HG02642 (cell line): ENCODE results near the gene EVC.

ENCODE experiments used
- ATAC-seq: cut with Tn5 transposase; IDR thresholded peaks from one replicate; pipeline ENCODE4 v1.9.1; 2021; ENCODE audit warnings: mild to moderate bottlenecking; ENCODE audit not compliant: unreplicated experiment, poor library complexity

Gene EVC

DNA sequence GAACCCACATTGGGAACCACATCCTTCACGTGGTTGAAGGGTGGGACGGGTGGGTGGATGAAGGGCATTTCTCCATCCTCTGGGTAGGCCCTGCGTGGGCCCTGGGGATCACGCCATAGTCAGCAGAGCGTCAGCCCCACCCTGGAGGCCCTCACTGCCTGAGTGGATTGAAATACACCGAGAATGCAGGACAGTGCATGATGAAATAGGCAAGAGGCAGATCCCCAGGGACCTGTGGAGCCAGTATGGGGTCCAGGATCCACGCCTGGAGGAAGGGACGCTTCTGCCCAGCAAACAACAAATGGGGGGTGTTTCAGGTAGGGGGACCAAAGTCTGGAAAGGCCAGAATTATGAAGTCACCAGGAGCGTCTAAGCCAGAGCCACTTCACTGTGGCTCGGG lies 19.4 kb downstream of the EVC start:
- no peak for ATAC-seq

DNA sequence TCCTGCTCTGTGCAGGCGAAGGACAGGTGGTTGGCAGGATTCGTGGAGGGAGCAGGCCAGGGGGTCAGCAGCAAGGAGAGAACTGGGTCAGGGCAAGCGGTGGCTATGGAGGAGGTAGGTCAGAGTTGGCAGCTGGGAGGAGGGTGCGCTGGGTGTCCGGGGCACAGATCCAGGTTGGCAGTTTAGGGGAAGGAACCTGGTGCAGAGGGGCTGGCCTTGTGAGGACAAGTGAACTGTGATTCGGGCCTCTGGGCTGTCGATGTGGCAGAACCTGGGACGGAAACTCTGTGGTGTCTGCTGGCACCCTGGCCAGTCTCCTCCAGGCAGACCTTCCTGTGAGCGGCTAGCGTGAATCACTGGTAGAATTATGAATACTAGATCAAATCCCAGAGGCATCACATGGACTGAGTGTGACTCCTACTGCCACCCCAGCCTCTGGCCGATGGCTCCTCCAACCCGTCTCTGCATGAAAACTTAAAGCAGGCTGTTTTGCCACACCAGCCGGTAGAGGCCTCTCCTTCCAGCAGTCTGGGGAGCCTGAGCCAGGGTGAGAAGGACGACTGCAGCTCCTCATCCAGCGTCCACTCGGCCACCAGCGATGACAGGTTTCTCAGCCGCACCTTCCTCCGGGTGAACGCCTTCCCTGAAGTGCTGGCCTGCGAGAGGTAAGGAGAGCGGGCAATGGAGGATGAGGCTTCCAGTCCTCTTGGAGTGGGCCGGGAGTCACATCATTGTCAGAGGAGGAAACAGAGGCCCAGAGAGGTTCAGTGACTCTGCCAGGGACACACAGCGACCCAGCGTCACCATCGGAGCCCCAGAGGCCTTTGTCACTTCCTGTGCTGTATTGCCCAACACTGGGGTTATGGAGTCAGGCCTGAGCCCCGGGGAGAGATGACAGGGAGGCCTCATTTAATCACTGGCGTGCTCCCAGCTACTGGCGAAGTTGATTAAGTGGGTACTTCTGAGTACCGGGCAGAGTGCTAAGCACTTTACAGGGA lies 20.3 kb downstream of the EVC start:
- no peak for ATAC-seq

DNA sequence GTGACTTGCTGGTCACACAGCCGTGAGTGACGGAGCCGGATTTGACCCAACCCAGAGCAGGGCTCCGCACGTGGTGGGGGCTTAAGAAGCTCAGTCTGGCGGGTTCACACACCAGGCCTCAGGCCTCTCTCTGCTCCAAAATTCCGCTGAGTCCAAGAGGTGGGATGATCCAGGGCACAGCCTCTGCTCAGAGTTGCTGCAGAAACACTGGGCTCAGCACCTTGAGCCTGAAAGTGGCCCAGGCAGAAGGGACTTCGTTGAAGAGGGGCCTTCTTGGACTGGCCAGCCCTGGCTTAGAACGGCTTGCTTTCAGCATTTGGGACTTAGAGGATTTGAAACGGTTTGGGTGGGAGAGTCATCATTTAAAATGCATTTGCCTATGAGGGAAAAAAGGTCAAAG lies 21.2 kb downstream of the EVC start:
- ATAC-seq: no peak

DNA sequence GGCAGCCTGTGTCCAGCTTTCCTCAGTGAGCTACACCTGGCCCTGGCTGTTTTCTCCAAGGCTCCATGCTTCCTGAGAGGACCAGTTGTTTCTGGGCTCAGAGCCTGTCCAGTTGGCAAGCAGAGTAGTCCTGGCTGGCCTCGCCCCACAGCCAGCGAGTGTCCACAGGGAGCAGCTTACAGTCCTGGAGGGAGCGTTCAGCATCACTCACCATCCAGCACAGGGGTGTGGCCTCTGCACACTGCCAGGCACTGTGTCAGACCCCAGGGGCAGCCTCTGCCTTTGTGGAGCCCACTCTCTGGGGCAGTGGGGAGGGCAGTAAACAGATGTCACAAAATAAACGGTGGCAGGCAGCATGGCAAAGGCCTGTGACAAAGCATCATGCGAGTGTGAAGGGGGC lies 23.9 kb downstream of the EVC start:
- ATAC-seq: no peak

DNA sequence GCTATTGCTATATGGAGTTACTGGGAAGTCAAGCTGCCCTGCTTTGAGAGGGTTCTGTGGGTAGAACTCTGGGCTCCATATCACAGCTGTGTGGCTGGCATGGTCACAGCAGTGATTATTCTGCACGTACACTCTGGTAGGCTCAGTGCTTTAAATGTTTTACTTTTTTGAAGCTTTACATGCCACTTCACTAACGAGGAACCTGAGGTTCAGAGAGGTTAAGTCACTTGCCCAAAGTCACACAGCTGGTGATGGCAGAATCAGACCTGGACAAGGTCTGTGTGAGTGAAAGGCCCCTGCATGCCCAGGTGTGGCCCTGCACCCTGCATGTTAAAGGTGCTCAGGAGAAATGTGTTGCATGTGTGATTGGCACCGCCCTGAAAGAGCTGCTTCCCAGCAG lies 24.5 kb downstream of the EVC start:
- no peak for ATAC-seq

DNA sequence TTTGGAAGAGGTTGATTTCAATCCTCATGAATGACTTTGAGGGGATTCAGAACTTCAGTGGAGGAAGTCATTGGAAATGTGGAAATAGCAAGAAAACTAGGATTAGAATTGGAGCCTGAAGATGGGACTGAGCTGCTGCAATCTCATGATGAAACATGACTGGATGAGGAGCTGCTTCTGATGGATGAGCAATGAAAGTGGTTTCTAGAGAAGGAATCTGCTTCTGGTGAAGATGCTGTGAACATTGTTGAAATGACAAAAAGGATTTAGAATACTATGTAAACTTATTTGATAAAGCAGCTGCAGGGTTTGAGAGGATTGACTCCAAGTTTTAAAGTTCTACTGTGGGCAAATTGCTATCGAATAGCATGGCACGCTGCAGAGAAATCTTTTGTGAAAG lies 27.1 kb downstream of the EVC start:
- no peak for ATAC-seq

DNA sequence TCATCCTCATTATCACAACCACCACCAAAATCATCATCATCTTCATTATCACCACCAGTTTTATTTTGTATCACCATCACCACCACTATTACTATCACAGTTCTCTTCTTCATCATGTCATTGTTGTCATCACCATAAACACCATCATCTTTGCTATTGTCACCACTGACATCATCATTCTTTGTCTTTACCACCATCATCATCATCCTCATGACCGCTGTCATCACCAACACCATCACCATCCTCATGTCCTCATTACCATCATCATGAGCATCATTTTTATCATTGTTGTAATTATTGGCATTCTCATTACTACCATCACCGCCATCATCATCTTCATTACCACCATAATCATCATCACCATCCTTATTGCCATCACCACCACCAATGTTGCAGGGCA lies 31.4 kb downstream of the EVC start:
- ATAC-seq: no peak

DNA sequence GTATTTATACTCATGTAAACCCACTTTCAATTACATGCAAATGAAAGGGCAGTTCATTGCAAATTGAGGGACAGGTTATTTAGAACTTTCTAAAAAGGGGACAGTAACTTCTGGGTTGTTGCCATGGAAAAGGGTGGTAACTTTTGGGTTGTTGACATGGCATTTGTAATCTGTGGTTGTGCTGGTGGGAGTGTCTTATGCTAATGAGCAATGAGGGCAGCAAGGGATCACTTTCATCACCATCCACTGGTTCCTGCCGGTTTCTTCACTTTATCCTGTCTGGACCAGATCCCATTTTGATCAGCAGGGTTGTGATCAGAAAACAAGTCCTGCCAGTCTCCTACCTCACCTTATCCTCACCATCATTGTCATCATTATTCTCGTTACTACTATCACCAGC lies 32.0 kb downstream of the EVC start:
- no peak for ATAC-seq

DNA sequence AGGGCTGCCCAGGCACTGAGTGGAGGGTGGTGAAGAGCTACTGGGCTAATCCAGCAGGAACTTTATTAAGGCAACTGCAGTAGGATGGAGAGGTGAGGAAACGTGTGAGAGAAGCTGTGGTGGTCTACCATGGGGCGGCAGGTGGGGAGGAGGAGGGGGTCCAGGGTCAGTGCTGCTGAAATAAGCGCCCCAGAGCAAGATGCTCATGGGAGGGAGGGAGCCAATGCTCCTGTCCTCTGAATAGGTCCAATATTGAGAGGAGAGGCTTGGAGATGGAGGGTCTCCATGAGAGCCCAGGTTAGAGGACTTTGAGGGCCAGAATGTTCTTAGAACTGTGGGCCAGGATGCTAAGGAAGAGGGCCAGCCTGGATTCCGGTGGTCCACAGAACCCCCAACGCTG lies 35.2 kb downstream of the EVC start:
- no peak for ATAC-seq

DNA sequence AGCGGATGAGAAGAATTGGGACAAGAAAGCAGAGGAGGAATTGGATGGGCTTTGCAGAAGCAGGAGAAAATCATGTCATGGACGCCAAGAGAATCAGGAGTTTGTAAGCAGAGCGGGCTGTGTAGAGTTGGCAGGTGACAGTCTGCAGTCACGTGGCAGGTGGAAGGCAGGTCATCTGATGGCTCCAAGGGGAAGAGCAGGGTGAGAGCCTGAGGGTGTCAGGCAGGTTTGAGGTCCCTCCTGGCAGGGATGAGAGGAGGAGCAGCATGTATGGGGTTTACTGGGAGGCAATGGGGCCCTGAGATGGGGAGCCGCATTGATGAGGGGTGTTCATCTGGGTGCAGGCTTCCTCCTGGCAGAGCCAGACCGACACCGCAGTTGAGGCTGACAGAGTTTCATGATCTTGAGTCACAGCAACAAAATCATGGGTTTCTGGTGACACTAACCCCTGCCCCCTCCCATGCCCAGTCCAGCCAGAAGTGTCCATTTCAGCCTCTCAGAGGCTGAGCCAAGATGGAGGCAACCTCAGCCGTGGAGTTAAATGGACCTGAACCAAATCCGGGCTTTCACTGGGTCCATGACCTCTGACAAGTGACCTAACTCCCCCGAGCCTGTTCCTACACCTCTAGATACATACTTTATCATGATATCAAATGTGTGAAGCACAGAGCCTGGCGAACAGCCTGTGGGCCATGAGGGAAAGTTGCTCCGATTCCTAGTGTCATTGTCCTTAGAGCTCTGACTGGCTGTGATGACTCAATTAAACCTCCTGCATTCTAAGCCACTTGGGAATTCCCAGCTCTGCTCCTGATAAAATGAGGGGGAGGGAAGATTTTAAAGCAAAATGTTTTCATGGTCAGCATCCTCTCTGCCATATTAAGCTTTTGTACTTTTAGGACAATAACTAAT lies 36.1 kb downstream of the EVC start:
- ATAC-seq: no peak

DNA sequence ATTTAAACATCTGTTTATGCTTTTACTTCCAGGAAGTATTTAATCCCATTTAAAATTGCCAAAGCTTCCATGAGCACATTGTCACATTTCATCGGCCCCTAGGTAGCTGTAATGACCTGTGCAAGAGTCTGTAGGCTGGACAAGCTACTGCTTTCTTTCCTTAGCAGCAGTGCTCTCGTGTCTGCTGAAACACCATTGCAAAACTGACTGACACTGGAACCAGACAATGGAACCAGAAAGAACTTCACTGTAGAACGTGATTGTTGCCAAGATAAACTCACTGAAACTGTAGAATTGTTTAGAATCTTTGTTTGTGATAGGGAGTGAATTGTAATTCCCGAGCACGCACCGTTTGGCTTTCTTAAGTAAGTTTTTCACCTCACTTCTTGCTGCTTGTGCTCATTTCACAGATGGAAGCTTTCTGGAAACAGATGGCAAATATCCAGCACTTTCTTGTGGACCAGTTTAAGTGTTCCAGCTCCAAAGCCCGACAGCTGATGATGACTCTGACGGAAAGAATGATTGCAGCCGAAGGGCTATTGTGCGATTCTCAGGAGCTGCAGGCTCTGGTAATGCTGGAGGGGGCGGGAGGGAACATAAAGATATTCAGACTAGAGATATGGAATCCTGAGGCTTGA lies 36.9 kb downstream of the EVC start:
- no peak for ATAC-seq

DNA sequence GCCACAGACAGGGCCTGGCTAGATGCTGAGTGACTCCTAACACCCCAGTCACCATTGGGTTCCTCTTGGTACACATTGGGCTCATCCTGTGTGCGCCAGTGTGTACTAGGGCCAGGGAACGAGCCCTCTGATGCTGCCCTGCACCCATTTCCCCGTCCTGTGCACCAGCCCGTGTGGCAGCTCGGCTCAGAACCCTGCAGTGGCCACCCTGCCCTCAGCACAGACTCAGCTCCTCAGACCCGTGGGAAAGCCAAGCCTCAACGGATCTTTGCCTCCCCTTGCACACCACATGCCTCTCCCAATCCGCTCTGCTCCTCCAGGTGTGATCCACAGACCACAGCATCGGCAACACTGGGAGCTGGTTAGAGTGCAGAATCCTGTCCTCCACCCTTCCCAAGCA lies 38.6 kb downstream of the EVC start:
- ATAC-seq: no peak

DNA sequence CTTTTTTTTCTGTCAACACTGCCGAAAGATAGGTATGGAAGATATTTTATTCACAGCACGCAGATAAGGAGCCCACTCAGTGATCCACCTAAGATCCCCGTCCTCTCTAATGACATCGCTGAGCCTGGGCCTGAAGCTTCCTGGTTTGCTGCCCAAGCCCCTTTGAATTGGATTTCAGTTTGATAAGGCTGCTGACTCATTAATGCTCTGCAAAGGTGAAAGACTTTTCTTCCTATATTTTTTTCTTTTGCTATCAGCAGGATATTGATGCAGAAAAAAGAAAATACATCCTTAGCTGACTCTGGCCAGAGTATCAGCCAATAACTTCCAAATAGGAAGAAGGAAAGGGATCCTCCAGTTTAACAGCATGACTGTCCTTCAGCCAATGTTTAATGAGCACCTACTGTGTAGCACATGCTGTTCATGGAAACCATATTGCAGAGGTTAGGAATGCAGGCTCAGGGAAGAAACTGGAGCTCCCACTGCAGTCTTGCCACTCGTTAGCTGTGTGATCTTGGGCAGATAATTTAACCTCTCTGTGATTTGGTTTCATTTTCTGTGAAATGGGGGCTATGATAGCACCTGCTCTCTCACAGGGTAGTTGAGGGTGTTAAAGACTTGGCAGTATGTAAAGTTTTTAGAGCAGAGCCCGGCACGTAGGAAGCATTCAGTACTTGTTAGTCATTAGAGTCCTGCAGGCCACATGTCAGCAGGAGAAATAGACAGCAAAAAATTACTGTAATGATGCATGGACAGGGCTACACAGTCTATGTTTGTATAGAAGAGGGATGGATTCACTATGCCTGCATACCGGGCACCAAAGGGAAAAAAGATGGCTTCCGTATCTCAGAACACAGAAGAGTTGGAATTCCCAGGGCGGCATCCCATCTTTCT lies 39.3 kb downstream of the EVC start:
- ATAC-seq: no peak

DNA sequence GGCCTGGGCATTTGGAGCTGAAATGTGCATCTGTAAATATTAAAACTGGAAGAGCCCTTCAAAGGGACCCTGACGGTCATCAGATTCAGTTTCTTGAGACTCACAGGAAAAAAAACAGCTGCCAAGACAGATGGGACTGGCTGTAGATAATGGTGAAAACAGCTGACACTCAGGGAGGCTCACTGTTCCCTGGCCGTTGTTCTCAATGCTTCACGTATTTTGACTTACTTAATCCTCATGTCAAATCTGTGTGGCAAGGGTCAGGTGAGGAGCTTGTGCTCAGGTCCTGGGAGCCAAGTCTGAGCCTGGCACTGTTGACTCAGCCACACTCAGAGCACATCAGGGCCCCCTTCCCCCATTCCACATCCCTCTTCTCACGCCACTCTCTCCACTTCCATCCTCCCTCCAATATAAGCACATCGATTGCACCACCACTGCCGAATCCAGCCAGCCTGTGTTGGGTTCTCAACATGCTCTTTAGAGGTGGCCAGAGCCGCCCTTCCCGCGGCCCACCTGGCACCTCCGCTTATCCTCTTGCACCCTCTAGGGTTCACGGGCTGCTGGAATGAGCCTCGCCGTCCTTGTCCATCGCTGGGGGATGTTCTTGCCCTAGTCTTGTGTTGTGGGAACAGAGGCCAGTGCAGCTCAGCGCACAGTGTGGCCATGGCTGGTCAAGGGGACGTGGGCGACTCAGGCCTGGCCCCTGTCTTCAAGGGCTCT lies 40.1 kb downstream of the EVC start:
- ATAC-seq: no peak

DNA sequence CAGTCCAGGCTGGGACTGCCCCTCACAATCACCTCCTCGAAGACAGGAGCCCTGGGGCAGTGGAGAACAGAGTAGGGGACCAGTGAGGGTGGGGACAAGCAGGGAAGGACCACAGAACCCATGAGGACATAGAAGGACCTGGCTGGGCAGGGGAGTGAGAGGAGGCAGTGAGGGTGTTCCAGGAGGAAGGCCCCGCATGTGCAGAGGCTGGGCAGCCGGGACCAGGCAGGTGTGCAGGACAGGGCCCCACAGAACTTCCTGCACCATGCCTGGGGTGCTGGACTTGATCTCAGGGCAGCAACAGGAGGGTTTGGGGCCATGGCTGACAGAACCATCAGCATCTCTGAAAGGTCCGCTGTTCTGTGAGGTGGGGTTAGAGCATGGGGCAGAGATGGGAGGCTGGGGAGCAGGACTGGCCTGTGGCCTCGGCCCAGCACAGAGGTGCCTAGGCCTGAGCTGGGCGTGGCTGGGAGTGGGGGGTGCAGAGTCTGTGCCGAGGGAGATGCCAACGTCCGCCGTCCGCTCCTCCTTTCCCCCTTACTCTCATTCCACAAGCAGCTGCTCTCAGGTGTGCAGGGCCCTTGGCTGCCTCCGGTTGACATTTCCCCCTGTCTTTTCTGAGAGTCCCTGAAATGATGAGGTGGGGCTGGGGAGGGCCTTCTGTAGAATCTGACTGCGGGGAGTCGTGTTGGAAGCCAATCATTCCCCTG lies 40.8 kb downstream of the EVC start:
- ATAC-seq: no peak

DNA sequence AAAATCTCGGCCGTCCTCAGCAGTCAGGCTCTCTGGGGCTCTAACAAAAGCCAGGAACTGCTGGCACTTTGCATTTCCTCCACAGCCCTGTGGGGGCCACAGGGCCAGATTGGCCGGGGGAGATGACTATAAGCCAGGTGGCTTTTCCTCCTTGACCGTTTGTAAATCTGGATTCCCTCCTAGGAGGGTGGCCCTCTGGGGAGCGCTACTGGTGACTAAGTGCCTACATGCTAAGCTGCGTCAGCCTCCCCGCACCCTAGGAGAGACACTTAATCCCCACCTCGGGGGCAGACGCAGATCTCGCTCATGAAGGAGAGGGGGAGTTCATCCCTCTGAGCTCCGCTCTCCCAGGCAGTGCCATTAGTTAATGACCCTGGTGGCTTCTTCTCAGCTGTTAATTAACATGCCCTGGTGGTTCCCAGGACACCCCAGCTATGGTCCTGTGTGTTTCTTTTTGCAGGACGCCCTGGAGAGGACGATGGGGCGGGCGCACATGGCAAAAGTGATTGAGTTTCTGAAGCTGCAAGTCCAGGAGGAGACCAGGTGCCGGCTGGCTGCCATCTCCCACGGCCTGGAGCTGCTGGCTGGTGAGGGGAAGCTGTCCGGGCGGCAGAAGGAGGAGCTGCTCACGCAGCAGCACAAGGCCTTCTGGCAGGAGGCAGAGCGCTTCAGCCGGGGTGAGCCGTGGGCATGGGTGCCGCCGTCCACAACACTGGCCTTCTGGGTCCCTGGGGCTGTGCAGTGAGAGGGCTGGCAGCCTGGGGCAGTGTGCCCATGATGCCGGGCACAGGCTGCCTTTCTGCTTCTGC lies 41.6 kb downstream of the EVC start:
- no peak for ATAC-seq

DNA sequence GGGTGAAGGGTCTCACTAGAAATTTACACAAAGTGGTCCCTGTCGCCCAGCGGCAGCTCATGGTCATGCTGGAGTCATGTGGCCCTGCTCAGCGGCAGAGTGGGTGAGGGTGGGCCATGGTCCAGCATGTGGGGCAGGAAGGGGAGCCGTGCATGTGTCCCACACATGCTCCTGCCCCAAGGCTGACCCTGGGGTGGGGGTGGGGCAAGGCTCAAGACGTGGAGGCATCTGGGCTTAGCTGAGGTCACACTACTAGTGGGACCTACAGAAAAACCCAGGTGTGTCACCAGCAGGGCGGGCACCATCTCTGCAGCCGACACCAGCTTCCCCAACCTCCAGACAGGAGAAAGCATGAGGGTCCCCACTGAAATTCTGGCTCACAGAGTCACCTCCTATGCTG lies 42.4 kb downstream of the EVC start:
- no peak for ATAC-seq
